Left ventricle myocardium inferior (tissue), 1 donor: ENCODE measurements around the gene GPR137. TPM values are rescaled to one million over a fixed set of nuclear protein-coding genes. Genes with fewer than 3 reads are reported as not detected.

Experiments
- DNase-seq: peaks from one replicate; pipeline ENCODE4 v3.0.0-alpha.2; 2020
- H3K27ac ChIP-seq: fragments of 200-600 bp; replicated peaks from 2 replicates; pipeline ENCODE4 v1.8.0; 2021
- H3K27me3 ChIP-seq: fragments of 200-600 bp; 2 replicates; pipeline ENCODE4 v1.8.0; 2021; ENCODE audit warnings: low read depth
- H3K36me3 ChIP-seq: fragments of 200-600 bp; 2 replicates; pipeline ENCODE4 v1.8.0; 2021
- H3K4me1 ChIP-seq: fragments of 200-600 bp; 2 replicates; pipeline ENCODE4 v1.8.0; 2021
- H3K4me3 ChIP-seq: fragments of 200-600 bp; 2 replicates; pipeline ENCODE4 v1.8.0; 2021; ENCODE audit warnings: mild to moderate bottlenecking, moderate library complexity
- H3K9me3 ChIP-seq: fragments of 200-600 bp; replicated peaks from 2 replicates; pipeline ENCODE4 v1.8.0; 2021
- intact Hi-C: fragments of 100-400 bp; cut with micrococcal nuclease; formaldehyde crosslinking; loops from one replicate; pipeline ENCODE4 v1.11.0; 2022
- total RNA-seq: library from RNA; stranded (reverse); fragmentation: NEBNext Ultra II Directional; extraction: Animal tissue kit (Norgen Biotek cat#: 25700); gene quantifications from one replicate; pipeline ENCODE4 v1.2.1, GENCODE V29; 2021
- TF ChIP-seq, protein P1 (sequence below): fragments of 200-600 bp; IDR thresholded peaks from 2 replicates; pipeline ENCODE4 v1.8.0; 2021; ENCODE audit warnings: antibody characterized with exemption, mild to moderate bottlenecking, borderline replicate concordance
- donor health status: DM: no; HTN: yes; CAD: no; lungs with severe emphysema.

The GPR137 gene
- total RNA-seq, 1 donor from 2014 or later = 28.4 TPM

DNA sequence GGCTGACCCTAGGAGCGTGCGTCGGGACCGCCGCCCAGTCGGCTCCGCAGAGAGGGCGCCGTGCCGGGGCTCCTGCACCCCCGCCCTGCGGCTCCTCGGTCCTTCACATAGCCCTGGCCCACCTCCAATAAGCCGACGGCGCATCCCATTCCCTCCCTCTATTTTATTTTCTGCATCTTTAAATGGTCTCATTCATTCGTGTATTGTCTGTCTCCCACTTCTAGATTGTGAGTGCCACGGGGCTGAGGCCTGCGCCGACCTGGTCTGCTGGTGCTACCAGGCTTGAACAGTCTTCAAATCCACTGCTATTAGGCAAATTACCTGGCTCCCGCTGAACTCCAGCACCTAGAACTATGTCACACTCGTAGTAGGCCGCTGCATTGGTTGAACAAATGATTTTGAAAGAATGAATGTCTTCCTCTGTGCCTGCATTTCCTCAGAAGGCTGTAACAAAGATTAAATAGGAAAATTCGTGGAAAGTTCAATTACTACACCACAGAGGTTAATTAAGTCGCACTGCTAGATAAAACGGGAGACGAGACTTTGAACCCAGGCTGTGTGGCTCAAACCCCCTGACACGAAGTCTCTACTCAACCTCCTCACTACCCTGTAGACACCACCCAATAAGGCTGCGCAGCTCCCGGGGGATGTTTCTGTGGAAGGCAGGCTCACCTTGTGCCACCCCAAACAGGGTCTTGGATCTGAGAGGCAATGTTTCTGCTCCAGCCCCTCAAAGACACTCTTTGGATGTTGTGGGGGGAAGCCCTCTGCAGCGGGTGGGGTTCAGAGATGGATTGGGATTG, 37.7 kb upstream of the GPR137 start:
- Histone ChIP-seq H3K36me3 (peaks cover 14% of the 10 kb centered on the region), H3K4me1 (peaks cover 68% of the 10 kb centered on the region), H3K27ac (peak overlapping the region; percentile 97), H3K4me3 (peak overlapping the region; percentile 88), H3K27me3 (no peaks in the 10 kb centered on the region), H3K9me3 (no peaks in the 10 kb centered on the region)
- TF ChIP-seq, protein P1, sequence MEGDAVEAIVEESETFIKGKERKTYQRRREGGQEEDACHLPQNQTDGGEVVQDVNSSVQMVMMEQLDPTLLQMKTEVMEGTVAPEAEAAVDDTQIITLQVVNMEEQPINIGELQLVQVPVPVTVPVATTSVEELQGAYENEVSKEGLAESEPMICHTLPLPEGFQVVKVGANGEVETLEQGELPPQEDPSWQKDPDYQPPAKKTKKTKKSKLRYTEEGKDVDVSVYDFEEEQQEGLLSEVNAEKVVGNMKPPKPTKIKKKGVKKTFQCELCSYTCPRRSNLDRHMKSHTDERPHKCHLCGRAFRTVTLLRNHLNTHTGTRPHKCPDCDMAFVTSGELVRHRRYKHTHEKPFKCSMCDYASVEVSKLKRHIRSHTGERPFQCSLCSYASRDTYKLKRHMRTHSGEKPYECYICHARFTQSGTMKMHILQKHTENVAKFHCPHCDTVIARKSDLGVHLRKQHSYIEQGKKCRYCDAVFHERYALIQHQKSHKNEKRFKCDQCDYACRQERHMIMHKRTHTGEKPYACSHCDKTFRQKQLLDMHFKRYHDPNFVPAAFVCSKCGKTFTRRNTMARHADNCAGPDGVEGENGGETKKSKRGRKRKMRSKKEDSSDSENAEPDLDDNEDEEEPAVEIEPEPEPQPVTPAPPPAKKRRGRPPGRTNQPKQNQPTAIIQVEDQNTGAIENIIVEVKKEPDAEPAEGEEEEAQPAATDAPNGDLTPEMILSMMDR = no peak
- intact Hi-C loops = no loop called here
- no peak for DNase-seq

DNA sequence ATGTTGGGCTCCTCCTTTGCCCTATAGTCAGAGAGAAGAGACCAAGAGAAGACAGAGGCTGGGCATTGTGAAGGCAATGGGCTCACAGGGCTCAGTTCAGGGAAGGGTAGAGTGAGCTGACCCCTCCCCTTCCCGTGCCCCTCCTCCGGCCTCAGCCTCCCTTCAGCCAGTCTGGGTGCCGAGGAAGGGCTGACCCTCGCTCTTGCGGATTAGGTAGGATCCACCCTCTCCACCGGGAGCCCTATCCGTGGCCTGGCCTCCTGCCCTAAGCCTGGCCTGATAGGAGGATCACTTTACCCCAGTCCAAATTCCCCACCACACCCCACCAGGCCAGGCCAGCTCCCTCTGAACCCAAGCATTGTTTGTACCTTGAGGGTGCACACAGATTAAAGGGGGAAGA, 37.1 kb upstream of the GPR137 start:
- Histone ChIP-seq H3K27ac (no peak overlapping the region), H3K27me3 (no peaks in the 10 kb centered on the region), H3K4me1 (peaks cover 68% of the 10 kb centered on the region), H3K4me3 (no peak overlapping the region), H3K36me3 (peaks cover 9% of the 10 kb centered on the region), H3K9me3 (no peaks in the 10 kb centered on the region)
- DNase-seq = no peak
- TF ChIP-seq, protein P1 = no peak
- intact Hi-C loops = no loop called here

DNA sequence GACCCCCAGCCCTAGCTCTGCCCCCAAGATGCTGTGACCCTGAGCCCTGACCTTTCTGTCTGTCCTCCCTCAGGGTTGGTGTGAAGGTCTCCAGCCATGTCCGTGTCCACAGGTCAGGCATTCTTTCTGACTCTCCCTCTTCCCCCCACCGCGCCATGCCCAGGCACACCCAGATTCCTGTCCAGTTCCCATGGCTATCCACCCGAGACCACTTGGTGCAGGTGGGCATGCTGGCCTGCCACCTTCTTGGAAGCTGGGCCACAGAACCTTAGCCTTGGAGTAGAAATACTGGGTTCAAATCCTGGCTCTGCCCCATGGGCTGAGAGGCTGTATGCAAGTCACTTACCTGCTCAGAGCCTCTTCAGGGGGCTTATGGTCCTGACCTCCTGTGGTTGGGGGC, 36.6 kb upstream of the GPR137 start:
- no peak for DNase-seq
- TF ChIP-seq, protein P1 = no peak
- intact Hi-C loops = no loop called here

DNA sequence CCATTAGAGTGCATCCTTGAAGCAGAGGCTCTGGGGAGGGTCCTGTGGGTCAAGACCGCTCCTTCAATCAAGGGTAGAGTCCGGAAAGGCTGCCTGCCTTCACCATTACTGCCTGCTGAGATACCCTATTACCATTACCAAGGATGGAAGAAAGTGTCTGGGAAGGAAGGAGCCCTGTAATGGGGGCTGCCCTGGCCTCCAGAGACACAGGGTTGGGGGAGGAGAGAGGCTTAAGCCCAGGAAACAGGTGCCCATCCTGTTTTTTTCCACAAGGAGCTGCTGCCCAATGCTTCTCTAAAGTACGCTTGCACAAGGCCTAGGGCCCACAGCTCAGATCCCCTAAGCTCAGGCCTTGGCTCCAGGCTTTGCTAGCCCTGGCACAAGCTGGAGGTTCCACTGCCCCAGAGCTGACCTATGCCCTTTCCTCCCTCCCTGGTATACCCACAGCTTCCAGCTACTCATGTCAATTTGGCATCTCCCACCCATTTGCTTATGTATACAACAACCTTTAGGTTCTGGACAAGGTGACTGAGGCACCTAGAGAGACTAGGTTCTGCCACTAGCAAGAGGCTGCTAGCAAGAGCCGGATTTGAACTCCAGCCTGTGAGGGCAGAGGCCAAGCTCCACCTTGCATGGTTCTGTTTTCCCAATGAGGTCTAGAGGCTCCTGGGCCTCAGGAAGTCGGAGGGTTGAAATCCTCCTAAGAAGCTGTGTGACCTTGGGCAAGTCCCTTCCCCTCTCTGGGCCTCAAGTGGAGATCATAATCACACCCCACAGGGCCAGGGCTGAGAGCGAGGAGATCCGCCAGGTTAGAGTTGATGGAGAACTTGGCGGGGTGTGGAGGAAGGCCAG, 35.9 kb upstream of the GPR137 start:
- intact Hi-C loops = no loop called here
- H3K4me3 ChIP-seq = no peak overlapping the region
- H3K9me3 ChIP-seq = no peaks in the 10 kb centered on the region
- H3K27ac ChIP-seq = no peak overlapping the region
- H3K36me3 ChIP-seq = peaks cover 5% of the 10 kb centered on the region
- H3K4me1 ChIP-seq = peaks cover 63% of the 10 kb centered on the region
- TF ChIP-seq, protein P1 = no peak
- no peak for DNase-seq
- H3K27me3 ChIP-seq = no peaks in the 10 kb centered on the region

More for the DNA sequence above, 36.6 kb upstream of the GPR137 start:
- H3K4me1 ChIP-seq = peaks cover 68% of the 10 kb centered on the region
- no peaks in the 10 kb centered on the region for H3K9me3 ChIP-seq
- no peaks in the 10 kb centered on the region for H3K27me3 ChIP-seq
- H3K27ac ChIP-seq = no peak overlapping the region
- peaks cover 5% of the 10 kb centered on the region for H3K36me3 ChIP-seq
- H3K4me3 ChIP-seq = no peak overlapping the region

DNA sequence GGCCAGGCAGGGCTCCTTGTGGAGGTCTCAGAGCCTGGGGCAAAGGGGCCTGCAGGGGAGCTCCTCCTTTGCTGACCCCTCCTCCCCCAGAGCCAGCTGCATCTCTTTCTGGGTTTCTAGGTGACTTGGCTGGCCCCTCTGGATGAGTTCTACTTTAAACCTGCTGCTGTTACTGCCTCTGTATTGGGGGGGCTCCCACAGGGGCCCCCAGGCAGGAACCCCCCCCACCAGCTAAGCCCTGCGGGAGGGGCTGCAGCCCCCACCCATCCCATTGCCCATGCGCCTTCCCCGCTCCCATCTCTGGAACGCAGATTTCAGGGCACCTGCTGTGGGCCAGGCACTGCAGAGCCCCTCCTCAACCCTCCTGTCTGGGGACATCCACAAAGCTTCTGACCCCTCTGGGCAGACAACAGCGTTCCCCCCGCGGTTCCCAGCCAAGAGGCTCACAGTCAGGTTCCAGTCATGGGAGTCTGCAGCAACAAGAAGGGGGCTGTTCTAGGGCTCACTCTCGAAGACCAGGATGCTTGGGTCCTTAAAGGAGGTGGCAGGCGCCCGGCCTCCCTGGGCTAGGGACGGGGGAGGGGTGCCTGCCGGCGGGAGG, 35.1 kb upstream of the GPR137 start:
- peaks cover 56% of the 10 kb centered on the region for H3K4me1 ChIP-seq
- intact Hi-C loops = no loop called here

More for the DNA sequence above, 35.1 kb upstream of the GPR137 start:
- peaks cover 12% of the 10 kb centered on the region for H3K36me3 ChIP-seq
- peak overlapping the region; percentile 88 for H3K4me3 ChIP-seq
- H3K27ac ChIP-seq = peak overlapping the region; percentile 84
- no peaks in the 10 kb centered on the region for H3K9me3 ChIP-seq
- H3K27me3 ChIP-seq = no peaks in the 10 kb centered on the region
- DNase-seq = no peak
- TF ChIP-seq, protein P1 = no peak
